Measurements from ENCODE around the gene CLDN18. TPM values are rescaled to one million over a fixed set of nuclear protein-coding genes. Genes with fewer than 3 reads are reported as not detected.

CLDN18 gene
- total and polyA plus RNA-seq, 9 of the 15 experiments (the other 6 are each of a cell fraction or from before 2014, with no cell fraction given) = 0.11 TPM; not detected in 8

GRCh38 chr3:138046955-138047354 lies 37.0 kb downstream of the CLDN18 start:
- Histone ChIP-seq H2AFZ (ENCODE audit: low read depth, low read length) (no peak overlapping the region), H3K27ac (ENCODE audit: extremely low read depth, low read depth, low read length) (no peak overlapping the region), H3K9me3 (replicated peaks; ENCODE audit: control insufficient read depth, insufficient read depth, low read depth, low read length) (no peaks in the 10 kb centered on the region), H3K9me1 (ENCODE audit: control insufficient read depth, insufficient read depth, low read length) (no peaks in the 10 kb centered on the region), H3K4me2 (ENCODE audit: insufficient read depth, low read length) (no peak overlapping the region), H3K36me3 (ENCODE audit: control insufficient read depth, insufficient read depth, low read length) (no peaks in the 10 kb centered on the region), H3K79me2 (ENCODE audit: control insufficient read depth, insufficient read depth, low read length) (no peaks in the 10 kb centered on the region), H3K27me3 (ENCODE audit: control insufficient read depth in 2 of 2, insufficient read depth in 2 of 2, low read length in 2 of 2) (no peaks in the 10 kb centered on the region), H4K20me1 (replicated peaks; ENCODE audit: control insufficient read depth, insufficient read depth, low read length) (no peaks in the 10 kb centered on the region), H3K4me1 (replicated peaks in 1 of 2; ENCODE audit: control insufficient read depth in 2 of 2, insufficient read depth in 2 of 2, low read length in 2 of 2) (no peaks in the 10 kb centered on the region), H3K4me3 (no peak overlapping the region), H3K9ac (ENCODE audit: insufficient read depth in 1 of 2, low read depth in 2 of 2, low read length in 2 of 2) (no peak overlapping the region)
- intact Hi-C loops (cut with micrococcal nuclease) (no loop called here), in situ Hi-C loops (cut with MboI) (no loop called here)
- ChIA-PET POLR2A (interaction anchor here (0.9 kb wide), 1 partner anchor 14 kb away, joined by 4 read pairs; no protein-coding TSS in a partner anchor), CTCF (ENCODE audit: low intra/inter-chr PET ratio) (no interaction called here)
- ATAC-seq = no peak
- no TSS peak for BruUV-seq (replicated peaks)
- 0% methylated on average over 3 of the region's 3 CpGs for WGBS (ENCODE audit: insufficient coverage, low coverage, missing lambda C conversion rate)
- DNase-seq (ENCODE audit: extremely low read depth in 1 of 4, low spot score in 3 of 4) = no peak
- TF ChIP-seq RFX7 (CRISPR knock-in tag; IDR thresholded peaks at IDR 0.05) (no peak), DNMT1 (IDR thresholded peaks at IDR 0.05) (no peak), CXXC5 (CRISPR knock-in tag; IDR thresholded peaks at IDR 0.05) (no peak), E2F8 (IDR thresholded peaks at IDR 0.05; ENCODE audit: low read depth, partially characterized antibody) (no peak), CTCFL (IDR thresholded peaks at IDR 0.05; ENCODE audit: borderline replicate concordance, insufficient read depth, low read depth, low read length, poor library complexity, severe bottlenecking) (no peak), ZNF511 (CRISPR knock-in tag; IDR thresholded peaks at IDR 0.05) (no peak), ZBTB5 (IDR thresholded peaks at IDR 0.05) (no peak), NEUROD1 (IDR thresholded peaks at IDR 0.05; ENCODE audit: borderline replicate concordance, low read depth, low read length, partially characterized antibody) (no peak), SNIP1 (IDR thresholded peaks at IDR 0.05; ENCODE audit: low read depth) (no peak)
- FAIRE-seq = no peak
